ENCODE measurements around the gene FUNDC1. TPM values are rescaled to one million over a fixed set of nuclear protein-coding genes. Genes with fewer than 3 reads are reported as not detected.

The FUNDC1 gene
- total RNA-seq, 1 donor from 2014 or later = 9.5 TPM

GRCh38 chrX:44507292-44507691 is 35.4 kb downstream of the FUNDC1 start:
- Mint-ChIP-seq H3K27ac (no peak overlapping the region), H3K27me3 (no peaks in the 10 kb centered on the region), H3K36me3 (ENCODE audit: low read depth) (no peaks in the 10 kb centered on the region), H3K4me1 (no peaks in the 10 kb centered on the region), H3K4me3 (no peak overlapping the region), H3K9me3 (no peaks in the 10 kb centered on the region)
- no peak for DNase-seq
- intact Hi-C loops (cut with micrococcal nuclease) = no loop called here

GRCh38 chrX:44506678-44507077 is 36.0 kb downstream of the FUNDC1 start:
- DNase-seq = no peak
- Mint-ChIP-seq H3K4me3 (no peak overlapping the region), H3K36me3 (ENCODE audit: low read depth) (no peaks in the 10 kb centered on the region), H3K4me1 (no peaks in the 10 kb centered on the region), H3K27me3 (no peaks in the 10 kb centered on the region), H3K9me3 (no peaks in the 10 kb centered on the region), H3K27ac (no peak overlapping the region)
- intact Hi-C loops (cut with micrococcal nuclease) = no loop called here

- Mint-ChIP-seq H3K4me3 (no peak overlapping the region), H3K27me3 (no peaks in the 10 kb centered on the region), H3K27ac (no peak overlapping the region), H3K4me1 (no peaks in the 10 kb centered on the region), H3K9me3 (no peaks in the 10 kb centered on the region), H3K36me3 (ENCODE audit: low read depth) (no peaks in the 10 kb centered on the region)
- DNase-seq = no peak
- intact Hi-C loops (cut with micrococcal nuclease) = no loop called here
Measured at GRCh38 chrX:44503560-44503959, 39.1 kb downstream of the FUNDC1 start.

- Mint-ChIP-seq H3K4me1 (no peaks in the 10 kb centered on the region), H3K27me3 (peaks cover 8% of the 10 kb centered on the region), H3K36me3 (ENCODE audit: low read depth) (no peaks in the 10 kb centered on the region), H3K9me3 (no peaks in the 10 kb centered on the region), H3K4me3 (no peak overlapping the region), H3K27ac (no peak overlapping the region)
- DNase-seq = no peak
- intact Hi-C loops (cut with micrococcal nuclease) = no loop called here
Measured at GRCh38 chrX:44495091-44495490, 47.6 kb downstream of the FUNDC1 start.

- H3K4me1 Mint-ChIP-seq = no peaks in the 10 kb centered on the region
- no peak for DNase-seq
- H3K9me3 Mint-ChIP-seq = no peaks in the 10 kb centered on the region
- intact Hi-C loops (cut with micrococcal nuclease) = no loop called here
- no peak overlapping the region for H3K27ac Mint-ChIP-seq
- no peak overlapping the region for H3K4me3 Mint-ChIP-seq
- H3K36me3 Mint-ChIP-seq (ENCODE audit: low read depth) = no peaks in the 10 kb centered on the region
- H3K27me3 Mint-ChIP-seq = peaks cover 8% of the 10 kb centered on the region
Measured at GRCh38 chrX:44494357-44494756, 48.3 kb downstream of the FUNDC1 start.

- no peak for DNase-seq
- no peaks in the 10 kb centered on the region for H3K4me1 Mint-ChIP-seq
- no peaks in the 10 kb centered on the region for H3K9me3 Mint-ChIP-seq
- intact Hi-C loops (cut with micrococcal nuclease) = no loop called here
- H3K27ac Mint-ChIP-seq = no peak overlapping the region
- H3K4me3 Mint-ChIP-seq = no peak overlapping the region
- peaks cover 7% of the 10 kb centered on the region for H3K27me3 Mint-ChIP-seq
- no peaks in the 10 kb centered on the region for H3K36me3 Mint-ChIP-seq (ENCODE audit: low read depth)
Measured at GRCh38 chrX:44489515-44489914, 53.1 kb downstream of the FUNDC1 start.

GRCh38 chrX:44484607-44485146 is 58.0 kb downstream of the FUNDC1 start:
- no peak overlapping the region for H3K27ac Mint-ChIP-seq
- H3K4me3 Mint-ChIP-seq = no peak overlapping the region
- H3K27me3 Mint-ChIP-seq = peaks cover 2% of the 10 kb centered on the region
- no peak for DNase-seq
- H3K36me3 Mint-ChIP-seq (ENCODE audit: low read depth) = no peaks in the 10 kb centered on the region
- H3K9me3 Mint-ChIP-seq = no peaks in the 10 kb centered on the region
- no peaks in the 10 kb centered on the region for H3K4me1 Mint-ChIP-seq
- intact Hi-C loops (cut with micrococcal nuclease) = no loop called here

GRCh38 chrX:44483965-44484606 is 58.6 kb downstream of the FUNDC1 start:
- H3K4me1 Mint-ChIP-seq = no peaks in the 10 kb centered on the region
- intact Hi-C loops (cut with micrococcal nuclease) = no loop called here
- H3K4me3 Mint-ChIP-seq = no peak overlapping the region
- peaks cover 2% of the 10 kb centered on the region for H3K27me3 Mint-ChIP-seq
- no peak for DNase-seq
- no peaks in the 10 kb centered on the region for H3K36me3 Mint-ChIP-seq (ENCODE audit: low read depth)
- H3K9me3 Mint-ChIP-seq = no peaks in the 10 kb centered on the region
- no peak overlapping the region for H3K27ac Mint-ChIP-seq

GRCh38 chrX:44482575-44482974 is 60.1 kb downstream of the FUNDC1 start:
- no peak overlapping the region for H3K27ac Mint-ChIP-seq
- no peak for DNase-seq
- no peaks in the 10 kb centered on the region for H3K4me1 Mint-ChIP-seq
- H3K27me3 Mint-ChIP-seq = peaks cover 2% of the 10 kb centered on the region
- no peaks in the 10 kb centered on the region for H3K9me3 Mint-ChIP-seq
- intact Hi-C loops (cut with micrococcal nuclease) = no loop called here
- H3K4me3 Mint-ChIP-seq = no peak overlapping the region
- no peaks in the 10 kb centered on the region for H3K36me3 Mint-ChIP-seq (ENCODE audit: low read depth)

GRCh38 chrX:44480591-44480990 is 62.1 kb downstream of the FUNDC1 start:
- Mint-ChIP-seq H3K9me3 (no peaks in the 10 kb centered on the region), H3K4me3 (no peak overlapping the region), H3K4me1 (no peaks in the 10 kb centered on the region), H3K27ac (no peak overlapping the region), H3K27me3 (no peaks in the 10 kb centered on the region), H3K36me3 (ENCODE audit: low read depth) (no peaks in the 10 kb centered on the region)
- intact Hi-C loops (cut with micrococcal nuclease) = no loop called here
- no peak for DNase-seq

GRCh38 chrX:44474410-44474809 is 68.2 kb downstream of the FUNDC1 start:
- Mint-ChIP-seq H3K36me3 (ENCODE audit: low read depth) (no peaks in the 10 kb centered on the region), H3K9me3 (no peaks in the 10 kb centered on the region), H3K4me3 (no peak overlapping the region), H3K27me3 (no peaks in the 10 kb centered on the region), H3K27ac (no peak overlapping the region), H3K4me1 (no peaks in the 10 kb centered on the region)
- intact Hi-C loops (cut with micrococcal nuclease) = no loop called here
- DNase-seq = no peak

Other genes starting within 250 kb of the FUNDC1 start
- gene EFHC2, start 199.2 kb downstream of the FUNDC1 start, total RNA-seq = not detected in 2 replicates

Data from activated CD4-positive, alpha-beta T cell treated with anti-CD3 and anti-CD28 coated beads, Interleukin-2, amount 10 ng/mL, durations not matched to agents 24 days and 14 days (primary cell).